Hepatocyte (in vitro differentiated cells): ENCODE measurements around the gene SPG11.

ENCODE experiments used
- CTCF ChIP-seq: fragments of 200-600 bp; sonication (generic); IDR thresholded peaks from 2 replicates; pipeline ENCODE4 v1.5.1; 2016; ENCODE audit warnings: antibody characterized with exemption, mild to moderate bottlenecking; ENCODE audit not compliant: poor library complexity
- EZH2 ChIP-seq: fragments of 200-600 bp; sonication (generic); IDR thresholded peaks from 2 replicates; pipeline ENCODE4 v1.6.1; 2016; ENCODE audit warnings: antibody characterized with exemption, mild to moderate bottlenecking, borderline replicate concordance
- EZH2phosphoT487 ChIP-seq: fragments of 200-600 bp; sonication (generic); IDR thresholded peaks from one replicate; pipeline ENCODE4 v1.6.1; 2018; ENCODE audit warnings: antibody characterized with exemption, mild to moderate bottlenecking, low read depth, moderate library complexity; ENCODE audit not compliant: unreplicated experiment, severe bottlenecking

- TF ChIP-seq CTCF (no peak), EZH2phosphoT487 (no peak), EZH2 (no peak)
Measured at GRCh38 chr15:44620081-44620480, 43.4 kb downstream of the SPG11 start.
